Neural progenitor cell (in vitro differentiated cells): ENCODE results near the gene AIFM2. TPM values are rescaled to one million over a fixed set of nuclear protein-coding genes. Genes with fewer than 3 reads are reported as not detected.

Experiments
- DNase-seq: peaks from one replicate; pipeline ENCODE4 v3.0.0-alpha.2; 2016; ENCODE audit warnings: low spot score
- H2AFZ ChIP-seq: fragments of 200-600 bp; sonication (generic); replicated peaks from 2 replicates; pipeline ENCODE4 v1.6.1; 2016; ENCODE audit warnings: antibody characterized with exemption
- H3F3A ChIP-seq: fragments of 200-600 bp; sonication (generic); 2 replicates; pipeline ENCODE4 v1.6.1; 2016; ENCODE audit warnings: antibody characterized with exemption, low read depth
- H3K27ac ChIP-seq: fragments of 200-600 bp; sonication (generic); 2 replicates; pipeline ENCODE4 v1.5.1; 2016; ENCODE audit warnings: mild to moderate bottlenecking
- H3K27me3 ChIP-seq: fragments of 200-600 bp; sonication (generic); 2 replicates; pipeline ENCODE4 v1.6.1; 2016; ENCODE audit warnings: mild to moderate bottlenecking, moderate library complexity
- H3K36me3 ChIP-seq: fragments of 200-600 bp; sonication (generic); 2 replicates; pipeline ENCODE4 v1.5.1; 2016
- H3K4me1 ChIP-seq: fragments of 200-600 bp; sonication (generic); 2 replicates; pipeline ENCODE4 v1.6.1; 2016; ENCODE audit warnings: mixed run types
- H3K4me2 ChIP-seq: fragments of 200-600 bp; sonication (generic); 2 replicates; pipeline ENCODE4 v1.6.1; 2016
- H3K4me3 ChIP-seq: fragments of 200-600 bp; sonication (generic); 2 replicates; pipeline ENCODE4 v1.5.1; 2016
- H3K79me2 ChIP-seq: fragments of 200-600 bp; sonication (generic); 2 replicates; pipeline ENCODE4 v1.6.1; 2016; ENCODE audit warnings: low read depth
- H3K9ac ChIP-seq: fragments of 200-600 bp; sonication (generic); 2 replicates; pipeline ENCODE4 v1.6.1; 2016
- H3K9me3 ChIP-seq: fragments of 200-600 bp; sonication (generic); 2 replicates; pipeline ENCODE4 v1.5.1; 2016; ENCODE audit warnings: low read depth
- H4K20me1 ChIP-seq: fragments of 200-600 bp; sonication (generic); 2 replicates; pipeline ENCODE4 v1.6.1; 2016; ENCODE audit warnings: low read depth
- H3K27ac Mint-ChIP-seq: 3 replicates; pipeline ENCODE4 v1.8.0; 2021; ENCODE audit warnings: mixed read lengths
- H3K27me3 Mint-ChIP-seq: 2 replicates; pipeline ENCODE4 v1.8.0; 2022; ENCODE audit warnings: low read depth, mild to moderate bottlenecking, inconsistent platforms, moderate library complexity, mixed read lengths; ENCODE audit not compliant: insufficient read depth
- H3K36me3 Mint-ChIP-seq: 3 replicates; pipeline ENCODE4 v1.8.0; 2021; ENCODE audit warnings: mixed read lengths
- H3K4me1 Mint-ChIP-seq: 3 replicates; pipeline ENCODE4 v1.8.0; 2021; ENCODE audit warnings: mixed read lengths
- H3K4me3 Mint-ChIP-seq: 3 replicates; pipeline ENCODE4 v1.8.0; 2021; ENCODE audit warnings: mild to moderate bottlenecking, moderate library complexity, mixed read lengths
- H3K9me3 Mint-ChIP-seq: 3 replicates; pipeline ENCODE4 v1.8.0; 2020; ENCODE audit warnings: mixed read lengths
- EZH2 ChIP-seq: fragments of 200-600 bp; sonication (generic); IDR thresholded peaks from 2 replicates; pipeline ENCODE4 v1.6.1; 2017; ENCODE audit warnings: antibody characterized with exemption, mild to moderate bottlenecking, moderate library complexity
- EZH2phosphoT487 ChIP-seq: fragments of 200-600 bp; sonication (generic); IDR thresholded peaks from 2 replicates; pipeline ENCODE4 v1.6.1; 2017; ENCODE audit warnings: antibody characterized with exemption
- total RNA-seq: library from RNA; depleted of rRNA; stranded (reverse); fragments of >200 nt; gene quantifications from 2 replicates; pipeline ENCODE4 v1.2.3, GENCODE V29; 2015; ENCODE audit warnings: low replicate concordance
- TF ChIP-seq, protein P1 (sequence below): fragments of 200-600 bp; sonication (generic); IDR thresholded peaks from 2 replicates; pipeline ENCODE4 v1.5.1; 2017; ENCODE audit warnings: antibody characterized with exemption, mild to moderate bottlenecking

AIFM2 gene
- total RNA-seq, 1 donor from 2014 or later: 1.1 TPM

DNA sequence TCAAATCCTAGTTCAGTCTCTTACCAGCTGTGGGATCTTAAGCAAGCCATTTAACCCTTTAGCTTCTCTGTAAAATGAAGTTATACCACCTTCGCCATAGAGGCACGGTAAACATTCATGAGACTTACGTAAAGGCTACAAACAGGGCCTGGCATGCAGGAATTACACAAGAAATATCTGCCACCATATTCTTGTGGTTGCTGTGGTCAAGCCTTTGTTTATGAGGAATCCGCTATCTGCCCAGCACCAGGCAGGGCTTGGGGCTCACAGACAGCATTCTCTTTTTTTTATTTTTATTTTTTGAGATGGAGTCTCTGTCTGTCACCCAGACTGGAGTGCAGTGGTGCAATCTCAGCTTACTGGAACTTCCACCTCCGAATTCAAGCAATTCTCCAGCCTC, 9.9 kb downstream of the AIFM2 start:
- Mint-ChIP-seq H3K9me3 (no peaks in the 10 kb centered on the region), H3K4me3 (no peak overlapping the region), H3K36me3 (no peaks in the 10 kb centered on the region), H3K4me1 (no peaks in the 10 kb centered on the region), H3K27me3 (peaks cover 3% of the 10 kb centered on the region), H3K27ac (no peak overlapping the region)
- Histone ChIP-seq H3K27me3 (no peaks in the 10 kb centered on the region), H3K79me2 (no peaks in the 10 kb centered on the region), H2AFZ (no peak overlapping the region), H3K9ac (no peak overlapping the region), H3K36me3 (no peaks in the 10 kb centered on the region), H4K20me1 (no peaks in the 10 kb centered on the region), H3F3A (no peaks in the 10 kb centered on the region), H3K4me1 (no peaks in the 10 kb centered on the region), H3K27ac (no peak overlapping the region), H3K4me3 (no peak overlapping the region), H3K4me2 (no peak overlapping the region), H3K9me3 (no peaks in the 10 kb centered on the region)
- DNase-seq: no peak
- TF ChIP-seq EZH2phosphoT487 (no peak), EZH2 (no peak)
- TF ChIP-seq, protein P1, sequence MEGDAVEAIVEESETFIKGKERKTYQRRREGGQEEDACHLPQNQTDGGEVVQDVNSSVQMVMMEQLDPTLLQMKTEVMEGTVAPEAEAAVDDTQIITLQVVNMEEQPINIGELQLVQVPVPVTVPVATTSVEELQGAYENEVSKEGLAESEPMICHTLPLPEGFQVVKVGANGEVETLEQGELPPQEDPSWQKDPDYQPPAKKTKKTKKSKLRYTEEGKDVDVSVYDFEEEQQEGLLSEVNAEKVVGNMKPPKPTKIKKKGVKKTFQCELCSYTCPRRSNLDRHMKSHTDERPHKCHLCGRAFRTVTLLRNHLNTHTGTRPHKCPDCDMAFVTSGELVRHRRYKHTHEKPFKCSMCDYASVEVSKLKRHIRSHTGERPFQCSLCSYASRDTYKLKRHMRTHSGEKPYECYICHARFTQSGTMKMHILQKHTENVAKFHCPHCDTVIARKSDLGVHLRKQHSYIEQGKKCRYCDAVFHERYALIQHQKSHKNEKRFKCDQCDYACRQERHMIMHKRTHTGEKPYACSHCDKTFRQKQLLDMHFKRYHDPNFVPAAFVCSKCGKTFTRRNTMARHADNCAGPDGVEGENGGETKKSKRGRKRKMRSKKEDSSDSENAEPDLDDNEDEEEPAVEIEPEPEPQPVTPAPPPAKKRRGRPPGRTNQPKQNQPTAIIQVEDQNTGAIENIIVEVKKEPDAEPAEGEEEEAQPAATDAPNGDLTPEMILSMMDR: no peak

DNA sequence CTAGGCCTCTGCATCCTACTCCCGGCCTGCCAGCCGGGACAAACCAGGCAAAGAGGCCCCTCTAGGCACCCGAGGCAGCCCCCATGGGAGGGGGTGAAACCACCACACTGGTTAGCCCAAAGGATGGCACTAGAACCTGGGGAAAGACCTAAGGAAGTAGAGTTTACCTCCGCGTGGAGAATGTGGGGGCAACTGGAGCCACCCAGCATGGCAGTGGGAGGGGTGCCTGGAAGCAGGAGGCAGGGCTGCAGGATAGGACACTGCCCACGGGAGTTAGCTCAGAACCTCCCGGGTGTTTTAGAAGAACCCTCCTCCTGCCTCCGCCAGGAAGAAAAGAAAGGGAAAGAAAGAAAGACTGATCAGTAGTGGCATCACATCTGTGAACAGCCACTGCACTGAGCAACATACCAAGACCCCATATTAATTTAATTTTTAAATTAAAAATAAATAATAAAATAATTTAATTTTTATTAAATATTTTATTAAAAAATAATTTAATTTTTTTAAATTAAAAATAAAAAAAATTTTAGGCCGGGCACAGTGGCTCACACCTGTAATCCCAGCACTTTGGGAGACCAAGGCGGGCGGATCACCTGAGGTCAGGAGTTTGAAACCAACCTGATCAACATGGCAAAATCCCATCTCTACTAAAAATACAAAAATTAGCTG, 11.2 kb downstream of the AIFM2 start:
- Histone ChIP-seq H3F3A (no peaks in the 10 kb centered on the region), H3K4me3 (no peak overlapping the region), H3K27ac (no peak overlapping the region), H3K9ac (no peak overlapping the region), H4K20me1 (no peaks in the 10 kb centered on the region), H3K79me2 (no peaks in the 10 kb centered on the region), H3K4me1 (no peaks in the 10 kb centered on the region), H3K9me3 (no peaks in the 10 kb centered on the region), H2AFZ (no peak overlapping the region), H3K4me2 (no peak overlapping the region), H3K36me3 (no peaks in the 10 kb centered on the region), H3K27me3 (no peaks in the 10 kb centered on the region)
- TF ChIP-seq EZH2phosphoT487 (no peak), EZH2 (no peak)
- TF ChIP-seq, protein P1: no peak
- Mint-ChIP-seq H3K36me3 (no peaks in the 10 kb centered on the region), H3K27ac (no peak overlapping the region), H3K4me3 (no peak overlapping the region), H3K9me3 (no peaks in the 10 kb centered on the region), H3K27me3 (peaks cover 6% of the 10 kb centered on the region), H3K4me1 (no peaks in the 10 kb centered on the region)
- DNase-seq: no peak

DNA sequence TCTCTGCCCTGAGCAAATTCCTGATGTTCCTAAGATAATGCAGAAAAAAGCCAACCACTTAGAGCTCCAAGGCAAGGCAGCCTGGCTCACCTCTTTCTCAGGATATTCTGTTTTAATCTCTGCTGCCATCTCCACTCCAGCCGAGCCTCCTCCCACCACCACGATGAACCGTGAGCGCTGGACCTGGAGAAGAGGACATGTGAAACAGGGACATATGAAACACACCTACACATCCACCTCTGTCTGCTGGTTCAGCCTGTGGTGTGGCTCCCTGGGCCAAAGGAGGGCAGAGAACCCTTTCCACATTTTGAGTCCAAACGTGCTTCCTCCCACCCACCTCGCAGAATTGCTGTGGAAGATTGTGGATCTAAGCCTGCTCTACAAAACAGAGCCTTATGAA, 12.2 kb downstream of the AIFM2 start:
- Histone ChIP-seq H3K27ac (no peak overlapping the region), H4K20me1 (no peaks in the 10 kb centered on the region), H3F3A (no peaks in the 10 kb centered on the region), H3K27me3 (no peaks in the 10 kb centered on the region), H2AFZ (no peak overlapping the region), H3K36me3 (no peaks in the 10 kb centered on the region), H3K9me3 (no peaks in the 10 kb centered on the region), H3K4me1 (no peaks in the 10 kb centered on the region), H3K4me2 (no peak overlapping the region), H3K4me3 (no peak overlapping the region), H3K9ac (no peak overlapping the region), H3K79me2 (no peaks in the 10 kb centered on the region)
- no peak overlapping the region for H3K27ac Mint-ChIP-seq
- no peaks in the 10 kb centered on the region for H3K36me3 Mint-ChIP-seq
- TF ChIP-seq EZH2: no peak
- TF ChIP-seq EZH2phosphoT487: no peak
- TF ChIP-seq, protein P1: no peak
- H3K27me3 Mint-ChIP-seq: peaks cover 6% of the 10 kb centered on the region
- H3K4me1 Mint-ChIP-seq: no peaks in the 10 kb centered on the region
- no peak for DNase-seq
- no peak overlapping the region for H3K4me3 Mint-ChIP-seq
- no peaks in the 10 kb centered on the region for H3K9me3 Mint-ChIP-seq
